ENCODE results near the gene CLCN2.

The CLCN2 gene

DNA sequence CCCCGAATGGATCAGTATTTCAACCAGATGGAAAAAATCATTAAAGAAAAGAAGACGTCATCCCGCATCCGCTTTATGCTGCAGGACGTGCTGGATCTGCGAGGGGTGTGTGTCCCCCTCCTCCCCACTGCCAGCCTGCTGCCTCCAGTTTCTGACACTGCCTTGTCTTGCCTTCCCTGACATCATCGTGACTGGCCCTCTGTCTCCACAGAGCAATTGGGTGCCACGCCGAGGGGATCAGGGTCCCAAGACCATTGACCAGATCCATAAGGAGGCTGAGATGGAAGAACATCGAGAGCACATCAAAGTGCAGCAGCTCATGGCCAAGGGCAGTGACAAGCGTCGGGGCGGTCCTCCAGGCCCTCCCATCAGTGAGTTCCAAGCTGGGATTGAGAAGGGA is 36.1 kb downstream of the CLCN2 start:
- no peak for DNase-seq (ENCODE audit: low spot score)

- no peak for DNase-seq (ENCODE audit: low spot score)
These were observed 37.7 kb downstream of the CLCN2 start for GRCh38 chr3:184323696-184324095.

DNA sequence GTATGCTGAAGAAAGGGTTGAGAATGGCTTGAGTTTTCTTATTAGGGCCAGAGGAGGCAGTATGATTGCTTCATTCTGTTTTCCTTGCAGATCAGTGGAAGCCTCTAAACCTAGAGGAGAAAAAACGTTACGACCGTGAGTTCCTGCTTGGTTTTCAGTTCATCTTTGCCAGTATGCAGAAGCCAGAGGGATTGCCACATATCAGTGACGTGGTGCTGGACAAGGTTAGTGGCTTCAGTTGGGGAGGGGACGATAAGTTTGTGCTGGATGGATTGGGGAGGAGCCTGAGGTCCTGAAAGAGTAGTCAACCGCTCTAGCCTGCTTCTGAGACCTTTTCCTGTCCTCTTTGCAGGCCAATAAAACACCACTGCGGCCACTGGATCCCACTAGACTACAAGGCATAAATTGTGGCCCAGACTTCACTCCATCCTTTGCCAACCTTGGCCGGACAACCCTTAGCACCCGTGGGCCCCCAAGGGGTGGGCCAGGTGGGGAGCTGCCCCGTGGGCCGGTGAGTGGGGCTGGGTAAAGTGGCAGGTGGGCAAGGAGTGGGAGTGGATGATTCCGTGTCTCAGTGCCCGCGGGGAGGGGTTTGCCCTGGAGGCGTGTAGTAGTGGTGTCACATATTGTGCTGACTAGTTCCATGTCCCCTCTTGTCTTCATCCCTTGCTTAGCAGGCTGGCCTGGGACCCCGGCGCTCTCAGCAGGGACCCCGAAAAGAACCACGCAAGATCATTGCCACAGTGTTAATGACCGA is 38.5 kb downstream of the CLCN2 start:
- DNase-seq (ENCODE audit: low spot score), result no peak

DNA sequence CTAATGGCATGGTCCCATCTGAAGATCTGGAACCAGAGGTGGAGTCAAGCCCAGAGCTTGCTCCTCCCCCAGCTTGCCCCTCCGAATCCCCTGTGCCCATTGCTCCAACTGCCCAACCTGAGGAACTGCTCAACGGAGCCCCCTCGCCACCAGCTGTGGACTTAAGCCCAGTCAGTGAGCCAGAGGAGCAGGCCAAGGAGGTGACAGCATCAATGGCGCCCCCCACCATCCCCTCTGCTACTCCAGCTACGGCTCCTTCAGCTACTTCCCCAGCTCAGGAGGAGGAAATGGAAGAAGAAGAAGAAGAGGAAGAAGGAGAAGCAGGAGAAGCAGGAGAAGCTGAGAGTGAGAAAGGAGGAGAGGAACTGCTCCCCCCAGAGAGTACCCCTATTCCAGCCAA is 39.7 kb downstream of the CLCN2 start:
- DNase-seq (ENCODE audit: low spot score), result no peak

DNA sequence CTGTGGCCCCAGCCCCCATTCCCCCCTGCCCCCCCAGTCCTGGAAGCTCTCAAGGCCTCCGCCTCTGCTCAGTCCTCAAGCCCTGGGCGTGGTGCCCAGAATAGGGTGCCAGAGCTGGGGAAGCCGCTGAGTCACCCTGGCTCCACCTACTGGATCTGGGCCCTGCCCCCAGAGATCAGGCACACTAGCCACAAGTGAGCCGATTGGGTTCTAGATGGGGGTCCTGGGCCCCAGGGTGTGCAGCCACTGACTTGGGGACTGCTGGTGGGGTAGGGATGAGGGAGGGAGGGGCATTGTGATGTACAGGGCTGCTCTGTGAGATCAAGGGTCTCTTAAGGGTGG is 41.3 kb downstream of the CLCN2 start:
- DNase-seq (ENCODE audit: low spot score), result peak; percentile 93

- no peak for DNase-seq (ENCODE audit: low spot score)
These were observed 44.2 kb downstream of the CLCN2 start for GRCh38 chr3:184317201-184317600.

DNA sequence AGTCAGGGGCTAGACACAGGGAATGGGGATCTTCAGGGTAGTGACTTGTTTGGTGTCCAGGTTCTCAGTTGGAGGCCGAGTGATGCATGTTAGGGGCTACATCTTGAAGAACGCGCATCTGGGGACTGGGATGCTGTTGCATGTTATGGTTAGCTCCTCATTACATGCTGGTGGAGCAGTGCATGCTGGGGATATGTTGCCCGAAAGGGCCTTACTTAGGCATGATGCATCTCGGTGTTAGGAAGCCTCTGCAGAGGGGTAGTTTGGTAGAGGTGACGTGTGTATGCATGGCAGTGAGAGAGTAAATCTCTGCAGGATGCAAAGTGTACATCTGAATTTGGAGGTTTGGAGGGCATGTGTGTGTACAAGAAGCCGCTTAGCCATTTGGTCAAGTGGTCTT is 44.6 kb downstream of the CLCN2 start:
- DNase-seq (ENCODE audit: low spot score), result no peak

DNA sequence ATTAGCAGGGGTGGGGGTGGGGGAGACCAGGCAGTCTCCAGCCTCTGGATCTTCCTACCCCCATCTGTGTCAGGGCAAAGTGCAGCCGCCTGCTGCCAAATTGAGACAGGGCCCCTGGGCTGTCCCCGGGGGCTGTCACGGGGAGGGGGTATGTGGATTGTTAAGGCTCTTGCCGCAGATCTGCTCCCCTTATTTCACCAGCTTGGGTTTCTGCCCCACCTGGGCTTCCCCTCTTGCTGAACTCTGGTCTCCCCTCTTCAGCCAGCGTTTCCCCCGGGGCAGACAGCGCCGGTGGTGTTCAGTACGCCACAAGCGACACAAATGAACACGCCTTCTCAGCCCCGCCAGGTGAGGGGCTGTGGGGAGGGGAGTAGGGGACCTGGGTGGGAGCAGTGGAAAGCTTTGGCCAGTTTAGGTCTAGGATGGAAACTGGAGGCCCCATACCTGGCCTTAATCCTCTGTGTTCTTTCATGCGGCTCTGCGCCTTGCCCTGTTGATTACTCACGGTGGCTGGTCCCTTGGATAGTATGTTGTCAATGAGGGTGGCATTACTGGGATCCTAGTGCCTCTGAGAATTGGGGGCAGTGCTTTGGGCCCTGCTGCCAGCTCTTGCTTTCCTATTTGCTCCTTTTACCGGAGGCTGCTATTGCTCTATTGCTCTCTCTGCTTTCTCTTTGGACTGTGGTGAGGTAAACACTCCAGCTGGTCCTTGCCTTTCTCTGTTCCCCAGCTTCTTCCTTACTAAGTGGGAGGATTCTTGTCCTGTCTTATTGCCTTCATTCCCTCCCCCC is 45.3 kb downstream of the CLCN2 start:
- DNase-seq (ENCODE audit: low spot score), result no peak

DNA sequence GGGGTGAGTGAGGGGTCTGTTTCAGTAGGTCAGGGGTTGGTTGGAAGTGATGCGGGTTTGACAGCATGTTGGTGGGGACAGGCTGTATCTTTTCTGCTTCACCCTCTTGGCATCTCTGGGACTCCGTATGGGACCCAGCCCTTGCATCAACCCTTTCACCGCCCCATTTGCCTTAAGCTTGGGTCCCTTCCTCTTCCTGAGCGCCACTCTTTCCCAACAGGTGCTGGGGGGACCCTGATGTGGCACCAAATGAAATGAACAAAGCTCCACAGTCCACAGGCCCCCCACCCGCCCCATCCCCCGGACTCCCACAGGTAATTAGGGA is 45.9 kb downstream of the CLCN2 start:
- no peak for DNase-seq (ENCODE audit: low spot score)

DNA sequence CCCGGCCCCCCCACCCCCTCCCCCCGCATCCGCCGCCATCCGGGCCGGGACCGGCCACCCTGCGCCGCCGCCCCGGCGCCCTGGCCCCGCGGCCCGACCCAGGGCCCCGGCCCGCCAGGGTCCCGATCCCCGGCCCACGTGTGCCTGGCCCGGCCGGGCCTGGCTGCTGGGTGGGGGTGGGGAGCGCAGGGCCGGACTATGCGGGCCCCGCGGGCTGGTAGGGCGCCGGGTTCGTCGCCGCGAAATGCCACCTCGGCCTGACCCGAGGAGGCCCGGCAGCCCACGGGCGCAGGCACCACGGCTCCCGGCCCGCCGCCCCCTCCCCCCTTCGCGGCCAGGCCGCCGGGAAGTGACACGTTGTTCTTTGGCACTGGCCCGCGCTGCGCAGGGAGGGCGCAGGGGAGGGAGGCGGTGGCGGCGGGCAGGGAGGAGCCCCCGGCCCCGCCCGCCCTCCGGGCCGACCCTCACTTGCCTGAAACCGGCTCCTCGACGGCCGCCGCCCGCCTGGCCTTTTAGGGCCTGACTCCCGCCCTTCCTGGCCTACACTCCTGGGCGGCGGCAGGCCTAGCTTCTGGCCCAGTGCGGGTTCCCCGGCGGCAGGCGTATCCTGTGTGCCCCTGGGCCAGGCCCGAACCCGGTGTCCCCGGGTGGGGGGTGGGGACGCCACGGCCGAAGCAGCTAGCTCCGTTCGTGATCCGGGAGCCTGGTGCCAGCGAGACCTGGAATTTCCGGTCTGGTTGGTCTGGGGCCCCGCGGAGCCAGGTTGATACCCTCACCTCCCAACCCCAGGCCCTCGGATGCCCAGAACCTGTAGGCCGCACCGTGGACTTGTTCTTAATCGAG is 46.5 kb downstream of the CLCN2 start:
- peak; percentile 44 for DNase-seq (ENCODE audit: low spot score)

DNA sequence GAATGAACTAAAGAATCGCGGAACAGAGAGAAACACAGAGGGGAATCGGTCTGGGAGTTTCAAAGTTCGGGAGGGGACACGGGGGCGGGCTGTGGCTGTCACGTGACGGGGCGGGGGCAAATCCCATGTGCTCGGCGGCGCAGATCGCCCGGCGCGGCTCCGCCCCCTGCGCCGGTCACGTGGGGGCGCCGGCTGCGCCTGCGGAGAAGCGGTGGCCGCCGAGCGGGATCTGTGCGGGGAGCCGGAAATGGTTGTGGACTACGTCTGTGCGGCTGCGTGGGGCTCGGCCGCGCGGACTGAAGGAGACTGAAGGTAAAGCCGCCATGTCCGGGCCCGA is 47.1 kb downstream of the CLCN2 start, which contains the start of gene EIF4G1:
TSS of gene EIF4G1 (plus strand) at position 244 of the 337 bp plus-strand sequence. CDS start 1,191 bp downstream, outside the sequence.
- peak; percentile 91 for DNase-seq (ENCODE audit: low spot score)

- no peak for DNase-seq (ENCODE audit: low spot score)
These were observed 49.8 kb downstream of the CLCN2 start for GRCh38 chr3:184311633-184312032.

- no peak for DNase-seq (ENCODE audit: low spot score)
These were observed 52.7 kb downstream of the CLCN2 start for GRCh38 chr3:184308744-184309143.

- DNase-seq (ENCODE audit: low spot score), result no peak
These were observed 53.5 kb downstream of the CLCN2 start for GRCh38 chr3:184307915-184308314.

DNA sequence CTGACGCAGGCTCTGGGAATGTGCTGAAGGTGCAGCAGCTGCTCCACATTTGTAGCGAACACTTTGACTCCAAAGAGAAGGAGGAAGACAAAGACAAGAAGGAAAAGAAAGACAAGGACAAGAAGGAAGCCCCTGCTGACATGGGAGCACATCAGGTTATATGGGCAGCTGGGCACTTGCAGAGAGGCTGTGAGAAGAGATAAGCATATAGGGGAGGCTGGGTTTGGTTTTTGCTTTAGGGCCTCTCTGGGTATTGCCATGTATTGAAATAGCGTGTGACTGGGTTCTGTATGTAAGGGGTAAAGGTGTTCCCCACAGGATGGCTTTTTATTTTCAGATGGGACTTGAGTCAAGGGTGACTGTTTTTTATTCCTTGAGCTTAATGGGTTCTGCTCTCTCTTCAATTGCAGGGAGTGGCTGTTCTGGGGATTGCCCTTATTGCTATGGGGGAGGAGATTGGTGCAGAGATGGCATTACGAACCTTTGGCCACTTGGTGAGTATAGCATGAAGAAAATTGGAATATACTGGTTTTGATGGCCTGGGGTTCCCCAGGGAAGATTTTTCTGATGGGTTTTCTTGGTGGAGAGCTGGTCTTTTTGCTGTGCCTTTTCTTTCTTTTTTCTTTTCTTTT is 54.9 kb downstream of the CLCN2 start:
- no peak for DNase-seq (ENCODE audit: low spot score)

GRCh38 chr3:184305577-184305976 is 55.8 kb downstream of the CLCN2 start:
- DNase-seq (ENCODE audit: low spot score), result no peak

DNA sequence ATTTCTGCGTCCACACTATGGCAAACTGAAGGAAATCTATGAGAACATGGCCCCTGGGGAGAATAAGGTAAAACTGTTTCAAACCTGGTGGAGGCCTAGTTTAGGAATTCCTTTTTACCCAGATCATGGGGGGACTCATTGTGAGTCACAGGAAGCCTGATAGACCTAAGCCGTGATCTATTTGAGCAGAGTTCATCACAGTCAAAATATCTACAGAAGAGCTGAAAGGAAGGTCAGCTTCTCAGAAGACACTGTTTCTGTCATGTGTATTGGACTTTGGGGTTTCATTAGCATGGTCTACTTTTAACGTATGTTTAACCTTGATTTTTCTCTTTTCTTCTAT is 61.1 kb downstream of the CLCN2 start:
- no peak for DNase-seq (ENCODE audit: low spot score)

- no peak for DNase-seq (ENCODE audit: low spot score)
These were observed 61.7 kb downstream of the CLCN2 start for GRCh38 chr3:184299488-184300377.

- peak; percentile 97 for DNase-seq (ENCODE audit: low spot score)
These were observed 62.5 kb downstream of the CLCN2 start, which contains the start of gene PSMD2 for GRCh38 chr3:184298759-184299487. PSMD2 (plus strand) TSS chr3:184299241; CDS start chr3:184299267, 26 bp downstream.

GRCh38 chr3:184296616-184297015 is 64.8 kb downstream of the CLCN2 start:
- DNase-seq (ENCODE audit: low spot score), result no peak
